NCI-H524 treated with DMSO at 0.1 percent for 48 hours (cell line): ENCODE results near the gene CATSPERZ.
A peak's percentile ranks its signal among the peaks of the same experiment; 100 is the strongest.
"Not testable (repeated sequence)": the region's sequence is repeated elsewhere in the genome, so short reads cannot be mapped to it uniquely, and the experiment has no call there.

Source experiments
- DNase-seq: peaks from one replicate; lab custom pipeline; 2025; lab: John Stamatoyannopoulos, UW

Gene CATSPERZ

GRCh38 chr11:64304316-64305072 is 4.3 kb downstream of the CATSPERZ start:
- DNase-seq: peak; percentile 30

GRCh38 chr11:64305075-64305690 is 5.0 kb downstream of the CATSPERZ start, which contains the start of gene ESRRA:
ESRRA (plus strand) TSS chr11:64305524; CDS start chr11:64307180, 1,656 bp downstream.
- peak; percentile 91 for DNase-seq

- DNase-seq: no peak
Observed at GRCh38 chr11:64305691-64306562, 5.8 kb downstream of the CATSPERZ start.

GRCh38 chr11:64306563-64306875 is 6.4 kb downstream of the CATSPERZ start:
- DNase-seq: no peak

- DNase-seq: no peak
Observed at GRCh38 chr11:64306876-64307622, 6.9 kb downstream of the CATSPERZ start.

GRCh38 chr11:64307795-64308194 is 7.6 kb downstream of the CATSPERZ start:
- DNase-seq: not testable (repeated sequence)

- DNase-seq: no peak
Observed at GRCh38 chr11:64312947-64313346, 12.8 kb downstream of the CATSPERZ start.

GRCh38 chr11:64313491-64314145 is 13.5 kb downstream of the CATSPERZ start:
- DNase-seq: no peak

- DNase-seq: no peak
Observed at GRCh38 chr11:64314146-64314804, 14.1 kb downstream of the CATSPERZ start.

GRCh38 chr11:64314805-64315561 is 14.8 kb downstream of the CATSPERZ start:
- no peak for DNase-seq

- not testable (repeated sequence) for DNase-seq
Observed at GRCh38 chr11:64315667-64316526, 15.7 kb downstream of the CATSPERZ start.

GRCh38 chr11:64316672-64317324 is 16.6 kb downstream of the CATSPERZ start:
- DNase-seq: no peak

- DNase-seq: peak; percentile 90
Observed at GRCh38 chr11:64317325-64317960, 17.3 kb downstream of the CATSPERZ start, which contains the start of gene TRMT112. TRMT112 (minus strand) TSS chr11:64317559; CDS start chr11:64317526, 33 bp downstream.

- peak; percentile 78 for DNase-seq
Observed at GRCh38 chr11:64317961-64318765, 18.0 kb downstream of the CATSPERZ start, which contains the start of gene PRDX5. PRDX5 (plus strand) TSS chr11:64318121; CDS start chr11:64318216, 95 bp downstream.

- DNase-seq: no peak
Observed at GRCh38 chr11:64318766-64319761, 18.9 kb downstream of the CATSPERZ start.

- no peak for DNase-seq
Observed at GRCh38 chr11:64320556-64320955, 20.4 kb downstream of the CATSPERZ start.
